ENCODE data around the gene TMEM150C.
"Not testable (repeated sequence)": the region's sequence is repeated elsewhere in the genome, so short reads cannot be mapped to it uniquely, and the experiment has no call there.

- not testable (repeated sequence) for TF ChIP-seq CTCF (IDR thresholded peaks at IDR 0.05; ENCODE audit: low read depth, low read length); MAX (IDR thresholded peaks at IDR 0.05; ENCODE audit: low read depth, low read length); POLR2A (IDR thresholded peaks at IDR 0.05; ENCODE audit: extremely low read depth, insufficient read length); MYC (IDR thresholded peaks at IDR 0.05; ENCODE audit: low read depth, low read length)
Measured at GRCh38 chr4:82547850-82548249, 13.9 kb downstream of the TMEM150C start.

Data from NB4 (cell line).